ENCODE results near the gene NECAB3. TPM values are rescaled to one million over a fixed set of nuclear protein-coding genes. Genes with fewer than 3 reads are reported as not detected.

The NECAB3 gene
- total and polyA plus RNA-seq, 2 of the 13 experiments (the other 11 are each of a cell fraction or from before 2014, with no cell fraction given), result 61.5 to 65.5 TPM

GRCh38 chr20:33674294-33675135 is at the start of gene NECAB3 (continued):
- TF ChIP-seq DZIP1 (CRISPR knock-in tag; IDR thresholded peaks at IDR 0.05) (no peak; the same call in 1 of the 2 replicates), ZNF232 (CRISPR knock-in tag; IDR thresholded peaks at IDR 0.05; ENCODE audit: borderline replicate concordance) (peak; percentile 67; the same call in 1 of the 2 replicates), CEBPZ (IDR thresholded peaks at IDR 0.05; ENCODE audit: low read length) (no peak), CTCF (CRISPR knock-in tag; IDR thresholded peaks at IDR 0.05) (peak; percentile 57), ZFP1 (CRISPR knock-in tag; IDR thresholded peaks at IDR 0.05) (peak; percentile 28; the same call in 1 of the 2 replicates), CEBPB (IDR thresholded peaks at IDR 0.05; ENCODE audit: borderline replicate concordance, low read depth, low read length) (no peak), KLF11 (CRISPR knock-in tag; IDR thresholded peaks at IDR 0.05) (no peak), THAP8 (CRISPR knock-in tag; IDR thresholded peaks at IDR 0.05; ENCODE audit: borderline replicate concordance) (no peak), SP5 (CRISPR knock-in tag; IDR thresholded peaks at IDR 0.05; ENCODE audit: borderline replicate concordance, low read depth) (no peak; the same call in none of the 2 replicates), NFE2L2 (IDR thresholded peaks at IDR 0.05; ENCODE audit: low read length) (no peak), RAD51 (IDR thresholded peaks at IDR 0.05; ENCODE audit: borderline replicate concordance) (no peak), MNT (IDR thresholded peaks at IDR 0.05) (no peak), TEAD3 (CRISPR knock-in tag; optimal IDR thresholded peaks at IDR 0.05; ENCODE audit: borderline replicate concordance) (no peak)
